ENCODE measurements around the gene TRAPPC1.

TRAPPC1 gene

DNA sequence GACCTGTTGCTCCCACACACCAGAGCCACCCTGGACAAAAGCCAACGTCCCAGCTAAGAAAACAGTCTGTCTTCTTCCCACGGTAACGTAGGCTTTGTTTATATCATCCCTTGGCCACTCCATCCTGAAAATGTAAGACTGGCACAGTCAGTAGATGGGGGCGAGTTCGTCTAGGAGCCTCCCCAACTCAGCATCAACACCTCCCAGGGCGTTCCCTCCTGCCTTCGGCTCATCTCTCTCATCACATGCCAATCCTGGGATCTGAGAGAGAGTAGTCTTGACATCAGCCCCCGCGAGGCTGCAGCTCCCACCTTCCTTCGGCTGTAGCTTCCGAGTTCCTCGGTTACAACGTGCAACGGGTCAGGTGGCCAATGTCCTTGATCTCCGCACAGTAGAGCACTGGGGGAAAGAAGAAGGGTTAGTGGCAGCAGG is 16.6 kb downstream of the TRAPPC1 start:
- H3K4me3 ChIP-seq (ENCODE audit: low read depth, low read length) = peak overlapping the region; percentile 74
- TF ChIP-seq, protein P1, sequence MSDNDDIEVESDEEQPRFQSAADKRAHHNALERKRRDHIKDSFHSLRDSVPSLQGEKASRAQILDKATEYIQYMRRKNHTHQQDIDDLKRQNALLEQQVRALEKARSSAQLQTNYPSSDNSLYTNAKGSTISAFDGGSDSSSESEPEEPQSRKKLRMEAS (IDR thresholded peaks at IDR 0.05; ENCODE audit: low read depth, low read length) = no peak
- TF ChIP-seq MYC (IDR thresholded peaks at IDR 0.05; ENCODE audit: low read depth, low read length) (no peak), POLR2A (IDR thresholded peaks at IDR 0.05; ENCODE audit: extremely low read depth, insufficient read length) (no peak)
- TF ChIP-seq, protein P2, sequence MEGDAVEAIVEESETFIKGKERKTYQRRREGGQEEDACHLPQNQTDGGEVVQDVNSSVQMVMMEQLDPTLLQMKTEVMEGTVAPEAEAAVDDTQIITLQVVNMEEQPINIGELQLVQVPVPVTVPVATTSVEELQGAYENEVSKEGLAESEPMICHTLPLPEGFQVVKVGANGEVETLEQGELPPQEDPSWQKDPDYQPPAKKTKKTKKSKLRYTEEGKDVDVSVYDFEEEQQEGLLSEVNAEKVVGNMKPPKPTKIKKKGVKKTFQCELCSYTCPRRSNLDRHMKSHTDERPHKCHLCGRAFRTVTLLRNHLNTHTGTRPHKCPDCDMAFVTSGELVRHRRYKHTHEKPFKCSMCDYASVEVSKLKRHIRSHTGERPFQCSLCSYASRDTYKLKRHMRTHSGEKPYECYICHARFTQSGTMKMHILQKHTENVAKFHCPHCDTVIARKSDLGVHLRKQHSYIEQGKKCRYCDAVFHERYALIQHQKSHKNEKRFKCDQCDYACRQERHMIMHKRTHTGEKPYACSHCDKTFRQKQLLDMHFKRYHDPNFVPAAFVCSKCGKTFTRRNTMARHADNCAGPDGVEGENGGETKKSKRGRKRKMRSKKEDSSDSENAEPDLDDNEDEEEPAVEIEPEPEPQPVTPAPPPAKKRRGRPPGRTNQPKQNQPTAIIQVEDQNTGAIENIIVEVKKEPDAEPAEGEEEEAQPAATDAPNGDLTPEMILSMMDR (IDR thresholded peaks at IDR 0.05; ENCODE audit: low read depth, low read length) = no peak
- DNase-seq (ENCODE audit: low read depth) = no peak

DNA sequence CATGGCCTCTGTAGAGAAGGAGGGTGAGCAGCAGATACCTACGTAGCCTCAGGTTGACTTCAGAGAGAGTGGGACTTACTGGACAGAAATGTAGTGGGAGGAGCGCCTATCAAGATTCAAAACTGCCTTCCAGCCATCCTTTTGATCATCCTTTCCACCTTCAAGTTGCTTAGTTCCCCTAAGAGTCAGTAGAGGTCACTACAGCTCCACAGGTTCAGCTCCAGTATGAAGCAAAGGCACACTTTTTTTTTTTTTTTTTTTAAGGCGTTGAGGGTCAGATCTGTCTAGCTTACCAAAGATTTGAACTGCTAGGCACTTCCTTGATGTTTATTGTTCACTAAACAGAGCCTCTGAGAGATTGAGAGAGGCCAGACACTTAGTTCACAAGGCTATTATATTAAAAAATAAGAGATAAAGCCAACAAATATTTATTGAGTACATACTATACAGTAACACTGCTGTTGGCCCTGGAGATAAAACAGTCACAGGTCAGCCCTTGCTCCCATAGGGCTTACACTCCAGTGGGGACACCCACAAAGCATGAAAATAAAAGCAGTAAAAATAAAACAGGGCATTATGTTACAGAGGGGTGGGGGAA is 18.7 kb downstream of the TRAPPC1 start:
- H3K4me3 ChIP-seq (ENCODE audit: low read depth, low read length) = no peak overlapping the region
- DNase-seq (ENCODE audit: low read depth) = peak; percentile 85
- TF ChIP-seq, protein P2 (IDR thresholded peaks at IDR 0.05; ENCODE audit: low read depth, low read length) = peak; percentile 61
- TF ChIP-seq POLR2A (IDR thresholded peaks at IDR 0.05; ENCODE audit: extremely low read depth, insufficient read length) = no peak

DNA sequence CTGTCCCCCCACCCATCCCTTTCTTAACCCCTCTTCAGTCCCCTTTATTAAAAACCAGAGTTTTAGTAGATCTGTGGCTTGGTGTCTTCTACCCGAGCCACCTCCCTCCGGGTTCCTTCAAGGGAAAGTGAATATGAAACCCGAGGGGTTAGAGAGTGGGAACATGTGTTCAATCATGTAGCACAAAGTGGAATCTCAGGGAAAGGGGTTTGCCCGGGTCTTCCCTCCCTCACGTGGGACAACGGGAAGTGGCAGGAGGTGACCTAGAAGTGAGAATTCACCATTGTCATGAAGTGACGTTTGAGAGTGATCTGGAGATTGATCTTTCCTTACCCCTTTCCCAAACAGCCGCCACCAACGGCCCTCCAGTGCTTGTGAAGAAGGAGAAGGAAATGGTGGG is 20.6 kb downstream of the TRAPPC1 start:
- H3K4me3 ChIP-seq (ENCODE audit: low read depth, low read length) = no peak overlapping the region
- DNase-seq (ENCODE audit: low read depth) = no peak
- TF ChIP-seq POLR2A (IDR thresholded peaks at IDR 0.05; ENCODE audit: extremely low read depth, insufficient read length) (no peak), MYC (IDR thresholded peaks at IDR 0.05; ENCODE audit: low read depth, low read length) (no peak)
- TF ChIP-seq, protein P1 (IDR thresholded peaks at IDR 0.05; ENCODE audit: low read depth, low read length) = no peak
- TF ChIP-seq, protein P2 (IDR thresholded peaks at IDR 0.05; ENCODE audit: low read depth, low read length) = no peak

DNA sequence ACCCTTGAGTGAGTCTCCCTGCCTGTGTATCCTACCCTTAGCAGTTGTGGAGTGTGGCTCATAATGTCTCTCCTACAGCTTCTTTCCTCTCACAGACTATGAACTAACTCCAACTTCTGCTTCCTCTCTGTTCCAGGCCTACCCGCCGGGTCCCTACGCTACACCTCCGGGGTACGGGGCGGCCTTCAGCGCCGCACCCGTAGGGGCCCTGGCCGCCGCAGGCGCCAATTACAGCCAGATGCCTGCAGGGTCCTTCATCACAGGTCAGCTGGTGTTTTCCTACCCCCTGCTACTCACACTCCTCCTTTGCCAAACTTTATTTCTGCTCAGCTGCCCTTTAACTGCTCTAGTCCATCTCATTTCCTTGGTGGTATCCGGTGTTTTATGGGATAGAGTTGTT is 21.0 kb downstream of the TRAPPC1 start:
- no peak for DNase-seq (ENCODE audit: low read depth)
- TF ChIP-seq, protein P2 (IDR thresholded peaks at IDR 0.05; ENCODE audit: low read depth, low read length) = no peak
- TF ChIP-seq, protein P1 (IDR thresholded peaks at IDR 0.05; ENCODE audit: low read depth, low read length) = no peak
- TF ChIP-seq POLR2A (IDR thresholded peaks at IDR 0.05; ENCODE audit: extremely low read depth, insufficient read length) = no peak
- no peak for TF ChIP-seq MYC (IDR thresholded peaks at IDR 0.05; ENCODE audit: low read depth, low read length)
- no peak overlapping the region for H3K4me3 ChIP-seq (ENCODE audit: low read depth, low read length)

DNA sequence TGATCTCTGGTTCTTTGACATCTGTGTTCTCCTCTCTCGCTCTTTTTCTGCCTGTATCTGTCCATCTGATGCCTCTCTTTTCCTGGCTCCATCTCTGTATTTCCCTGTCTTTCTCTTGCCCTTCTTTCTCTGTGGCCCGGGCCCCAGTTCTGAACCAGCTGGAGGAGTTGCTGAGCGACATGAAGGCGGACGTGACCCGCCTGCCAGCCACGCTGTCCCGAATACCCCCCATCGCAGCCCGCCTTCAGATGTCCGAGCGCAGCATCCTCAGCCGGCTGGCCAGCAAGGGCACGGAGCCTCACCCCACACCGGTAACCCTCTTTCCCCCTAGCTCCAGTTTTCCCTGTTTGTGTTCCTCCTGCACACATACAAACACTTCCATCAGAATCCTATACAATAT is 21.5 kb downstream of the TRAPPC1 start:
- no peak for DNase-seq (ENCODE audit: low read depth)
- no peak overlapping the region for H3K4me3 ChIP-seq (ENCODE audit: low read depth, low read length)
- TF ChIP-seq, protein P1 (IDR thresholded peaks at IDR 0.05; ENCODE audit: low read depth, low read length) = no peak
- no peak for TF ChIP-seq MYC (IDR thresholded peaks at IDR 0.05; ENCODE audit: low read depth, low read length)
- TF ChIP-seq POLR2A (IDR thresholded peaks at IDR 0.05; ENCODE audit: extremely low read depth, insufficient read length) = no peak
- TF ChIP-seq, protein P2 (IDR thresholded peaks at IDR 0.05; ENCODE audit: low read depth, low read length) = no peak

DNA sequence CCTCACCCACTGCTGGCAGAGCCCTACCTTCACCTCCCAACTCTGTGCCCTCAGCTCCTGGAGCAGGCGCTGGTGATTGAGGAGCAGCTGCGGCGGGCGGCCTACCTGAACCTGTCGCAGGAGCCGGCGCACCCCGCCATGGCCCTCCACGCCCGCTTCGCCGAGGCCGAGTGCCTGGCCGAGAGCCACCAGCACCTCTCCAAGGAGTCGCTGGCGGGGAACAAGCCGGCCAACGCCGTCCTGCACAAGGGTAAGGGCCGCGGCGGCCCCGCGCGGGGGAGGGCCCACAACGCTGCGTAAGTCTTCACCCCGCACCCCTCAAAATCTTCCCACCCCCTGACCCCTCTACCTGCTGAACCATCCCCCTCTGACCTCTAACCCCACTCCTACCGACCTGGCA is 22.7 kb downstream of the TRAPPC1 start:
- no peak for TF ChIP-seq MYC (IDR thresholded peaks at IDR 0.05; ENCODE audit: low read depth, low read length)
- TF ChIP-seq POLR2A (IDR thresholded peaks at IDR 0.05; ENCODE audit: extremely low read depth, insufficient read length) = no peak
- TF ChIP-seq, protein P2 (IDR thresholded peaks at IDR 0.05; ENCODE audit: low read depth, low read length) = no peak
- TF ChIP-seq, protein P1 (IDR thresholded peaks at IDR 0.05; ENCODE audit: low read depth, low read length) = no peak
- no peak for DNase-seq (ENCODE audit: low read depth)
- no peak overlapping the region for H3K4me3 ChIP-seq (ENCODE audit: low read depth, low read length)
